OCI-LY3 (cell line): ENCODE data around the gene MS4A10.
A peak's percentile ranks its signal among the peaks of the same experiment; 100 is the strongest.

Experiments
- H2AFZ ChIP-seq: fragments of 200-600, 300-600 bp; shearing (Covaris generic); 2 replicates; pipeline ENCODE4 v1.6.0; 2014; ENCODE audit warnings: antibody characterized with exemption, low read depth, low read length
- H3K27ac ChIP-seq: fragments of 200-600, 300-600 bp; sonication (generic); 2 replicates; pipeline ENCODE4 v1.5.1; 2014; ENCODE audit warnings: mild to moderate bottlenecking, low read length, moderate library complexity, mixed read lengths
- H3K27me3 ChIP-seq: fragments of 200-600, 300-600 bp; sonication (generic); 2 replicates; pipeline ENCODE4 v1.6.1; 2014; ENCODE audit warnings: low read depth, low read length, mixed read lengths
- H3K36me3 ChIP-seq: fragments of 200-600, 300-600 bp; sonication (generic); replicated peaks from 2 replicates; pipeline ENCODE3; 2014; ENCODE audit warnings: low read depth, low read length, mixed read lengths
- H3K4me1 ChIP-seq: fragments of 300-600, 200-600 bp; sonication (generic); 2 replicates; pipeline ENCODE4 v1.6.1; 2014; ENCODE audit warnings: low read length, mixed read lengths
- H3K4me2 ChIP-seq: fragments of 200-600, 300-600 bp; sonication (generic); 2 replicates; pipeline ENCODE4 v1.6.1; 2014; ENCODE audit warnings: low read length, mixed read lengths
- H3K4me3 ChIP-seq: fragments of 300-600, 200-600 bp; sonication (generic); 2 replicates; pipeline ENCODE4 v1.5.1; 2014; ENCODE audit warnings: antibody characterized with exemption, mild to moderate bottlenecking, low read length, moderate library complexity
- H3K79me2 ChIP-seq: fragments of 300-600, 200-600 bp; shearing (Covaris generic); 2 replicates; pipeline ENCODE4 v1.6.1; 2014; ENCODE audit warnings: mild to moderate bottlenecking, low read length, mixed read lengths
- H3K9ac ChIP-seq: fragments of 300-600, 200-600 bp; shearing (Covaris generic); 2 replicates; pipeline ENCODE4 v1.6.0; 2014; ENCODE audit warnings: mild to moderate bottlenecking, low read length, moderate library complexity
- H3K9me3 ChIP-seq: fragments of 200-600, 300-600 bp; shearing (Covaris generic); 2 replicates; pipeline ENCODE4 v1.6.1; 2014; ENCODE audit warnings: low read length, mixed read lengths; ENCODE audit not compliant: insufficient read depth
- H4K20me1 ChIP-seq: fragments of 200-600, 300-600 bp; sonication (generic); 2 replicates; pipeline ENCODE4 v1.6.1; 2016; ENCODE audit warnings: low read length, mixed read lengths; ENCODE audit not compliant: insufficient read depth
- EZH2phosphoT487 ChIP-seq: fragments of 200-600 bp; shearing (Covaris generic); IDR thresholded peaks from 2 replicates; pipeline ENCODE4 v1.6.1; 2018; ENCODE audit warnings: antibody characterized with exemption, mixed run types, low read depth
- TF ChIP-seq, protein P1 (sequence below): fragments of 200-600, 300-600 bp; sonication (generic); IDR thresholded peaks from 2 replicates; pipeline ENCODE4 v1.5.1; 2014; ENCODE audit warnings: antibody characterized with exemption, low read length, low read depth

MS4A10 gene

DNA sequence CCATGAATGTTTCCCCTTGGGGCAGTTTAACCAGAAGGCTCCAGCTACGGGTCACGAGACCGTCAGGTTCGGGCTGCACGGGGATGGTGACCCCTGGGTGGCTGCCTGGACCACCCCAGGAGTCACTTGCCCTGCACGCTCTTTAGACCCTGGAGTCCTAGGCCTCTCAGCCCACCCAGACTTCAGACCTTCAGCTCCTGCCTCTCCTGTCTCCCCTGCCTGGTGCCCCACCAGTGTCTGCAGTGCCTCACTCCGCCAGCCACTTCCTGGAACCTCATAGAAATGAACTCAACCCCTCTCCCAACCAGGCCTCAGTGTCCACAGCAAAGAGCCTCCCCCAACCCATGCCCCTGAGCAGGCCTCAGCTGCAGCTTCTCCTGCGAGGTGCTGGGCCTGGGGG is 12.5 kb upstream of the MS4A10 start:
- H3K36me3 ChIP-seq = no peaks in the 10 kb centered on the region
- no peak overlapping the region for H3K4me2 ChIP-seq
- H3K27ac ChIP-seq = no peak overlapping the region
- H3K27me3 ChIP-seq = no peaks in the 10 kb centered on the region
- TF ChIP-seq EZH2phosphoT487 = no peak
- TF ChIP-seq, protein P1, sequence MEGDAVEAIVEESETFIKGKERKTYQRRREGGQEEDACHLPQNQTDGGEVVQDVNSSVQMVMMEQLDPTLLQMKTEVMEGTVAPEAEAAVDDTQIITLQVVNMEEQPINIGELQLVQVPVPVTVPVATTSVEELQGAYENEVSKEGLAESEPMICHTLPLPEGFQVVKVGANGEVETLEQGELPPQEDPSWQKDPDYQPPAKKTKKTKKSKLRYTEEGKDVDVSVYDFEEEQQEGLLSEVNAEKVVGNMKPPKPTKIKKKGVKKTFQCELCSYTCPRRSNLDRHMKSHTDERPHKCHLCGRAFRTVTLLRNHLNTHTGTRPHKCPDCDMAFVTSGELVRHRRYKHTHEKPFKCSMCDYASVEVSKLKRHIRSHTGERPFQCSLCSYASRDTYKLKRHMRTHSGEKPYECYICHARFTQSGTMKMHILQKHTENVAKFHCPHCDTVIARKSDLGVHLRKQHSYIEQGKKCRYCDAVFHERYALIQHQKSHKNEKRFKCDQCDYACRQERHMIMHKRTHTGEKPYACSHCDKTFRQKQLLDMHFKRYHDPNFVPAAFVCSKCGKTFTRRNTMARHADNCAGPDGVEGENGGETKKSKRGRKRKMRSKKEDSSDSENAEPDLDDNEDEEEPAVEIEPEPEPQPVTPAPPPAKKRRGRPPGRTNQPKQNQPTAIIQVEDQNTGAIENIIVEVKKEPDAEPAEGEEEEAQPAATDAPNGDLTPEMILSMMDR = no peak
- H3K79me2 ChIP-seq = no peaks in the 10 kb centered on the region
- H3K4me1 ChIP-seq = peaks cover 19% of the 10 kb centered on the region
- no peaks in the 10 kb centered on the region for H4K20me1 ChIP-seq
- no peak overlapping the region for H3K9ac ChIP-seq
- no peaks in the 10 kb centered on the region for H3K9me3 ChIP-seq
- no peak overlapping the region for H3K4me3 ChIP-seq
- no peak overlapping the region for H2AFZ ChIP-seq

DNA sequence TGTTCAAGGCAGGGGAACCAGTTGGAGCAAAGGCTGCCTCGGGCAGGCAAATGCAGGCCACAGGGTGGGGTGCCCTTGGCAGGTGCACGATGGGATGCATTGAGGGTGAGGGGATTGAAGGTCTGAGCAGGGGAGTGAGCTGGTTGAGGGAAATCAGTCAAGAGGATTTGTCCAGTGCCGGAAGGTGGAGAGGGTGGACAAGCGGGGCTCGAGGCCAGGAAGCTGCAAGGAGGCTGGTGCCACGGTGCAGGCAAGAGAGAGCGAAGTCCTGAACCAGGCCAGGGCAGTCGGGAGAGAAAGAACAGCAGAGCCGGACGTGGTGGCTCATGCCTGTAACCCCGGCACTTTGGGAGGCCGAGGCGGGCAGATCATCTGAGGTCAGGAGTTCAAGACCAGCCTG is 10.4 kb upstream of the MS4A10 start:
- peaks cover 19% of the 10 kb centered on the region for H3K4me1 ChIP-seq
- TF ChIP-seq, protein P1 = no peak
- no peak for TF ChIP-seq EZH2phosphoT487
- no peaks in the 10 kb centered on the region for H3K36me3 ChIP-seq
- no peaks in the 10 kb centered on the region for H3K9me3 ChIP-seq
- H4K20me1 ChIP-seq = no peaks in the 10 kb centered on the region
- H3K79me2 ChIP-seq = no peaks in the 10 kb centered on the region
- H3K4me3 ChIP-seq = no peak overlapping the region
- H2AFZ ChIP-seq = no peak overlapping the region
- H3K9ac ChIP-seq = no peak overlapping the region
- no peak overlapping the region; the same call in 1 of the 2 replicates for H3K4me2 ChIP-seq
- no peaks in the 10 kb centered on the region for H3K27me3 ChIP-seq
- no peak overlapping the region for H3K27ac ChIP-seq

DNA sequence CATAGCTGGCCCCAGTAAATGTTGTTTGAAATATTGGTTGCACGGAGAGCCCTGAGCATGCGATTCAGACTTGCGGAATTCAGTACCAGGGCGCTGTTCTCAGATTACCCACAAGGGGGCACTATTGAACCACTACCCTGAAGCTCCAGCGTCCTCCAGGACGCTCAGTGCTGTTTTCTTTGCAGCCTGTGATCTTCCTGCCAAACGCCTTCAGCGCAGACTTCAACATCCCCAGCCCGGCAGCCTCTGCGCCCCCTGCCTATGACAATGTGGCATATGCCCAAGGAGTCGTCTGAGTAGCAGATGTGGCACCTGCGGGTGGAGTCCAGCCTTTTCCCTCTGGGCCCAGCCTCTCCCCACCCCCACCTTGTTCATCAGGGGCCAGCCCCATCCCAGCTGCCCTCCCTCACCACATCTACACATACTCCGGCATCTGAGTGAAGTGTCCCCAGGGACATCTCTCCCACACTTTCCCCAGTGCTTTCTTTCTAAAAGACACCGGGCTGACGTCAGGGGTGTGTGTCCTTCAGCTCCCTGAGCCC is 9.6 kb upstream of the MS4A10 start:
- H3K36me3 ChIP-seq = no peaks in the 10 kb centered on the region
- no peak for TF ChIP-seq EZH2phosphoT487
- TF ChIP-seq, protein P1 = peak; percentile 94
- H3K27me3 ChIP-seq = no peaks in the 10 kb centered on the region
- H2AFZ ChIP-seq = peak overlapping the region; percentile 67; the same call in 1 of the 2 replicates
- H4K20me1 ChIP-seq = no peaks in the 10 kb centered on the region
- peak overlapping the region; percentile 71 for H3K4me2 ChIP-seq
- no peaks in the 10 kb centered on the region for H3K9me3 ChIP-seq
- H3K4me3 ChIP-seq = peak overlapping the region; percentile 49
- peak overlapping the region; percentile 41 for H3K9ac ChIP-seq
- H3K4me1 ChIP-seq = peaks cover 19% of the 10 kb centered on the region
- H3K79me2 ChIP-seq = no peaks in the 10 kb centered on the region
- H3K27ac ChIP-seq = no peak overlapping the region

DNA sequence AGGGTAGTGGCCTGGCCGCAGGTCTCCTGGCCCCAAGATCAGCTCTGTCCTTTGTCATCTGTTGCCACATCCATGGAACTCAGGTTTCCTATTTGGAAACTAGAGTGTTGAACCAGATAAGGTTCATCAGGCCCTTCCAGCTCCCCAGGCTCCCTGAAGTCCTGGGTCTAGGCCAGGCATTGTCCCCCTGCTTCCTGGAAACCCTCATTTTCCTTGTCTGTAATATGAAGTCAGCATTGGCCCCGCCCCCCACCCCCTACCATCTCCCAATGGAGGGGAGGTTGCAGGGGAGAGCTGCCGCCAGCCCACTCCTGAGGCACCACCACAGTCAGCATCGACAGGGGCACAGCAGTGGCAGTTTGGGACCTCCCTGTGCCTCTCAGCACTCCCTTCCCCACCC is 9.0 kb upstream of the MS4A10 start:
- Histone ChIP-seq H2AFZ (peak overlapping the region; percentile 67; the same call in 1 of the 2 replicates), H3K4me3 (no peak overlapping the region), H3K27me3 (no peaks in the 10 kb centered on the region), H4K20me1 (no peaks in the 10 kb centered on the region), H3K36me3 (no peaks in the 10 kb centered on the region), H3K9ac (no peak overlapping the region), H3K4me2 (peak overlapping the region; percentile 71), H3K9me3 (no peaks in the 10 kb centered on the region), H3K4me1 (peaks cover 18% of the 10 kb centered on the region), H3K27ac (no peak overlapping the region), H3K79me2 (no peaks in the 10 kb centered on the region)
- TF ChIP-seq, protein P1 = no peak
- TF ChIP-seq EZH2phosphoT487 = no peak
